Fibroblast of the aortic adventitia (primary cell): Measurements from ENCODE around the gene NUP62CL. TPM values are rescaled to one million over a fixed set of nuclear protein-coding genes. Genes with fewer than 3 reads are reported as not detected.

Experiments used
- DNase-seq: peaks from one replicate; pipeline ENCODE4 v3.0.0-alpha.2; 2010; ENCODE audit warnings: low read depth
- H3K4me3 ChIP-seq: 2 replicates; pipeline ENCODE4 v1.5.1; 2011; ENCODE audit warnings: low read depth, mild to moderate bottlenecking, control low read depth, low read length, moderate library complexity
- total RNA-seq: library from RNA; depleted of rRNA; stranded (reverse); fragments of >200 nt; gene quantifications from 2 replicates; pipeline ENCODE4 v1.2.3, GENCODE V29; 2012; ENCODE audit warnings: low replicate concordance
- TF ChIP-seq, protein P1 (sequence below): IDR thresholded peaks from 2 replicates; pipeline ENCODE4 v1.5.1; 2011; ENCODE audit warnings: mild to moderate bottlenecking, low read length, control low read depth, inconsistent platforms; ENCODE audit not compliant: insufficient read depth

The NUP62CL gene, protein sequence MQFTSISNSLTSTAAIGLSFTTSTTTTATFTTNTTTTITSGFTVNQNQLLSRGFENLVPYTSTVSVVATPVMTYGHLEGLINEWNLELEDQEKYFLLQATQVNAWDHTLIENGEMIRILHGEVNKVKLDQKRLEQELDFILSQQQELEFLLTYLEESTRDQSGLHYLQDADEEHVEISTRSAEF
- 0.09 TPM in 1 of 2 replicates, not detected in the other for total RNA-seq

DNA sequence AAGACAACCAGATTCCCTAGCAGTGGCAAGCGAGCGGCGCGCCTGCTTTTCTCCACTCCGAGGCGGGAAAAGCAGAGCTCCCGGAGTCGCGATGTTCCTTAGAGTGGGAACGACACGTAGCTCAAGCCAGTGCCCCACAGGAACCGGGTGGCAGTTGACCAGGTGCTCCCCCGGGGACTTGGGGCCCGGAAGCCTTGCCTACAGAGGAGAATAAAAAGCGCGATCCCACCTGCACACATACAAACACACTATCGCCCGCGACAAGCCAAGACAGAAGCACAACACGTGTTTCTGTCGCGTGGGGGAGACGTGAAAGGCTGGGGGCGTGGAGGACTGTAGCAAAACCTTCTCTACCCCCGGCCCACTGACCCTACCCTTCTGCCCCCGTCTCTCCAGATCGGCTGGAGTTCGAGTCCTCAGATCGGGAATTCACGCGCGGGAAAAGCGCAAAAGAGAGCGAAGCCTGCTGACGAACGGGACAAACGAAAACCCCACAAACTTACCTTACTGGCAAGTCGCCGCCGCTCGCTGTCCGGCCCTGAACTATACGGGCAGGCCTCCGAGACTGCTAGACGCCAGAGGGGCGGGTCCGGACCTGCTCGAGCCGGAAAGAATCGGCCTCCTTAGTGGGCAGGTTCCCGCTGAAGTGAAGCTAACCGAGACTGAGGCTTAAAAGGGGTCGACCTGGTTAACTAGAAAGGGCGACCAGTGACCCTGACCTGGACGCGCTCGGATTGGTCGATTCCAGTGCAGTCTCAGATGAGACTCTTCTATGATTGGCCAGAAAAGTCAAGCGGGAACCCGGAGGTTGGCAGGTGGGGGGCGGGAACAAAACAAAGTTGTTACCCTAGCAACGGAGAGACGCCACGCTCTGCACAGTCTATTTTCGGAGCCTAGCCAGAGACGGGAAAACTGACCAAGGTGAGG is at the start of gene NUP62CL, which contains the start of gene DNAAF6:
Gene NUP62CL, minus strand, starts transcription at position 664 of the 927 bp plus-strand sequence. CDS start 31,287 bp downstream, outside the sequence.
Gene DNAAF6, plus strand, starts transcription at position 842 of the 927 bp plus-strand sequence. CDS start 6,265 bp downstream, outside the sequence.
- peak; percentile 4 for DNase-seq
- H3K4me3 ChIP-seq: peak within 1 kb of the TSS; percentile 53

DNA sequence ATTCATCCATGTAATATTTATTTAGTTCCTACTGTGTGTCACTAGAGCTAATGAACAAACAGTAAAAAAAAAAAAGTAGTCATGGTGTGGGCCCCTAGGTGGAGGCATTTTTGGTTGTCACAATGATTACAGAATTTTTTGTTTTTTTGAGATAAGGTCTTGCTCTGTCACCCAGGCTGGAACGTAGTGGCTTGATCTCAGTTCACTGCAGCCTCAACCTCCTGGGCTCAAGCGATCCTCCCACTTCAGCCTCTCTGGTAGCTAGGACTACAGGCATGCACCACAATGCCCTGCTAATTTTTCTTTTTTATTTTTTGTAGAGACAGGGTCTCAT is 22.2 kb upstream of the NUP62CL start:
- no peak overlapping the region for H3K4me3 ChIP-seq
- no peak for DNase-seq
- TF ChIP-seq, protein P1, sequence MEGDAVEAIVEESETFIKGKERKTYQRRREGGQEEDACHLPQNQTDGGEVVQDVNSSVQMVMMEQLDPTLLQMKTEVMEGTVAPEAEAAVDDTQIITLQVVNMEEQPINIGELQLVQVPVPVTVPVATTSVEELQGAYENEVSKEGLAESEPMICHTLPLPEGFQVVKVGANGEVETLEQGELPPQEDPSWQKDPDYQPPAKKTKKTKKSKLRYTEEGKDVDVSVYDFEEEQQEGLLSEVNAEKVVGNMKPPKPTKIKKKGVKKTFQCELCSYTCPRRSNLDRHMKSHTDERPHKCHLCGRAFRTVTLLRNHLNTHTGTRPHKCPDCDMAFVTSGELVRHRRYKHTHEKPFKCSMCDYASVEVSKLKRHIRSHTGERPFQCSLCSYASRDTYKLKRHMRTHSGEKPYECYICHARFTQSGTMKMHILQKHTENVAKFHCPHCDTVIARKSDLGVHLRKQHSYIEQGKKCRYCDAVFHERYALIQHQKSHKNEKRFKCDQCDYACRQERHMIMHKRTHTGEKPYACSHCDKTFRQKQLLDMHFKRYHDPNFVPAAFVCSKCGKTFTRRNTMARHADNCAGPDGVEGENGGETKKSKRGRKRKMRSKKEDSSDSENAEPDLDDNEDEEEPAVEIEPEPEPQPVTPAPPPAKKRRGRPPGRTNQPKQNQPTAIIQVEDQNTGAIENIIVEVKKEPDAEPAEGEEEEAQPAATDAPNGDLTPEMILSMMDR: no peak

More for the DNA sequence above, at the start of gene NUP62CL, which contains the start of gene DNAAF6:
- TF ChIP-seq, protein P1: no peak

DNA sequence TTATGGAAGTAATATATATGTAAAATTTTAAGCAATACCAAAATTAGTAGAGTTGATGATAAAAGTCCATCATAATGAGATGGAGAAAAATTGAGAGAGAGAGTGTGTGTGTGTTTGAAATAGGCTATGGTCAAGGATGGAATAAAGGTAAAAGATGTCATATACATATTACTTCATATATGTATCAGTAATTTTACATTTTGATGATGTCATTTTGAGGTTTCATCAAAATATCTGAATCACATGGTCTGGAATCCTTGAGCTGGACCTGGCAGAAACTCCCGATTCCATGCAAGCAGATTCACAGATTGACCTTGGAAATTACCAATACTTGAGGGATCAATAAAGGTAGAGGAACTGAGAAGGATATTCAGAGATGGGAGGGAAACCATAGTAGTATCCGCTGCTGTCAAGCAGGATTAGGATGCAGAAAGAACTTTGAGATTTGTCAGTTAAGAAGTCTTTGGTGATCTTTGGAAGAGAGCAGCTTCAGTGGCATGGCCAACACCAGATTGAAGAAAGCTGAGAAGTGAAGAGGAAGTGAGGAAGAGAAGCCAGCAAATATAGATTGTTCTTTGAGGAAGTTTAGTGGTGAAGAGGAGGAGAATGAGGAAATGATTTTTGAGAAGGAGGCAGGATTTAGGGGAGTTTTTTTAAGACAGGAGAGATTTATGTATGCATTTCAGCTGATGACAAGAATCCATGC is 21.7 kb upstream of the NUP62CL start:
- no peak for DNase-seq
- H3K4me3 ChIP-seq: no peak overlapping the region
- TF ChIP-seq, protein P1: no peak

DNA sequence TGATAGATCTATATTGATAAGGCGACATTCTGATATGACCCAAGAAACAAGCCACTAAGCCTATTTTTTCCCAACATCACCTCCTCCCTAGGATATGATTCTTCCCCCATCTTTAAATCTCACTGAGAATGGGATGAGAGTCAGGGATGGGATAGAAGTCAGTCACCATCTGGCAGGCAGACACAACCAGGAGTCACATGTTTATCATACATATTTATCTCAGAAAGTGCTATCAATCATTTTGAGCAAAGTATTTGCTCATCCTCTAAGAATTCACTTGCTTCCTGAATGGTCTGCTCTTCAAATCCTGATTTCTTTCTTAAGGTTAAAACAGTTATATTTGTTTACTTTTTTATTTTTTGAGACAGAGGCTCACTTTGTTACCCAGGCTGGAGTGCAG is 20.5 kb upstream of the NUP62CL start:
- TF ChIP-seq, protein P1: no peak
- no peak for DNase-seq
- H3K4me3 ChIP-seq: no peak overlapping the region

DNA sequence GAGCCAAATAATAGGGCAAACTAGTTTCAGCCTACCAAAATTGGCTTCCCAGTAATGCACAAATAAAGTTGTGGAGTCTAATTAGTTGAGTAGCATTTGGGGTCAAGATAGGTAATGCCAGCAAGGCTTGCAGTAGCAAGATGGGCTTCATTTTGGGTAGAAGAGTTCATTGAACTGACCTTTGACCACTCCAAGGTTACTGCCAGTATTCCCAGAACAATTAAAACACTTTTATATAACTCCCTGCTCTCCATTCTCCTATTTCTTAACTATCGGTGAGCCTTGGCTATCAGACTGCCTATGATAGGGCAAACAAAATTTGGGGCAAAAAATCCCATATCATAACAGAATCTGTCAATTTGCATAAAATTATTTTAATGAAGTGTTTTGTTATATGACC is 7.2 kb upstream of the NUP62CL start:
- no peak overlapping the region for H3K4me3 ChIP-seq
- DNase-seq: no peak
- TF ChIP-seq, protein P1: no peak

DNA sequence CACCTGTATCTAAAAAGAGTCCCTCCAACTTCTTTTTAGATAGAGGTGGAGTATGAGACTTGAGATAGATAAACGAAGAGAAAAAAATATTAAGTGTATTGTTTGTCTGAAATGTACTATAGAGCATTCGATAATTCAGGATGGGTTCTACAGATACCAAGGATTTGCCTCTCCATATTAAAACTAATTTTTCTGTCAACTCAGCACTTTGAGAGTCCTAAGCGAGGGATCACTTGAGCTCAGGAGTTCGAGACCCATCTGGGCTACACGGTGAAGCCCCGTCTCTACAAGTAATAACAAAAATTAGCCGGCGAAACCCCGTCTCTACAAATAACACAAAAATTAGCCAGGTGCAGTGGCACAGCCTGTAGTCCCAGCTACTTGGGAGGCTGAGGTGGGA is 1.7 kb upstream of the NUP62CL start:
- TF ChIP-seq, protein P1: no peak
- no peak for DNase-seq
- no peak overlapping the region for H3K4me3 ChIP-seq
